Stimulated activated naive CD8-positive, alpha-beta T cell treated with anti-CD3 and anti-CD28 coated beads, Interleukin-15, amount 100 ng/mL, for 72 hours (primary cell): ENCODE measurements around the gene ANKRD63.

Experiments used
- ATAC-seq: fragments of 150-1000 bp; cut with Tn5 transposase; 2 replicates; pipeline ENCODE4 v1.10.0; 2021; ENCODE audit warnings: mild to moderate bottlenecking, moderate library complexity
- DNase-seq, 2 donors: peaks; one replicate each; pipeline ENCODE4 v3.0.0; 2021 to 2022
- H3K27ac Mint-ChIP-seq, 2 donors: one replicate each; pipeline ENCODE4 v1.8.0; 2022; ENCODE audit warnings: mild to moderate bottlenecking in 2 of 2, mixed read lengths in 2 of 2, moderate library complexity in 2 of 2
- H3K27me3 Mint-ChIP-seq: one replicate; pipeline ENCODE4 v1.8.0; 2022; ENCODE audit warnings: mixed read lengths
- H3K4me1 Mint-ChIP-seq: one replicate; pipeline ENCODE4 v1.8.0; 2022; ENCODE audit warnings: mild to moderate bottlenecking, mixed read lengths
- H3K4me3 Mint-ChIP-seq, 2 donors: one replicate each; pipeline ENCODE4 v1.8.0; 2022; ENCODE audit warnings: mild to moderate bottlenecking in 2 of 2, mixed read lengths in 2 of 2, moderate library complexity in 1 of 2
- H3K9me3 Mint-ChIP-seq, 2 donors: one replicate each; pipeline ENCODE4 v1.8.0; 2022; ENCODE audit warnings: mixed read lengths in 2 of 2

ANKRD63 gene

GRCh38 chr15:40250304-40250656 lies 32.6 kb downstream of the ANKRD63 start:
- no peak for ATAC-seq

DNA sequence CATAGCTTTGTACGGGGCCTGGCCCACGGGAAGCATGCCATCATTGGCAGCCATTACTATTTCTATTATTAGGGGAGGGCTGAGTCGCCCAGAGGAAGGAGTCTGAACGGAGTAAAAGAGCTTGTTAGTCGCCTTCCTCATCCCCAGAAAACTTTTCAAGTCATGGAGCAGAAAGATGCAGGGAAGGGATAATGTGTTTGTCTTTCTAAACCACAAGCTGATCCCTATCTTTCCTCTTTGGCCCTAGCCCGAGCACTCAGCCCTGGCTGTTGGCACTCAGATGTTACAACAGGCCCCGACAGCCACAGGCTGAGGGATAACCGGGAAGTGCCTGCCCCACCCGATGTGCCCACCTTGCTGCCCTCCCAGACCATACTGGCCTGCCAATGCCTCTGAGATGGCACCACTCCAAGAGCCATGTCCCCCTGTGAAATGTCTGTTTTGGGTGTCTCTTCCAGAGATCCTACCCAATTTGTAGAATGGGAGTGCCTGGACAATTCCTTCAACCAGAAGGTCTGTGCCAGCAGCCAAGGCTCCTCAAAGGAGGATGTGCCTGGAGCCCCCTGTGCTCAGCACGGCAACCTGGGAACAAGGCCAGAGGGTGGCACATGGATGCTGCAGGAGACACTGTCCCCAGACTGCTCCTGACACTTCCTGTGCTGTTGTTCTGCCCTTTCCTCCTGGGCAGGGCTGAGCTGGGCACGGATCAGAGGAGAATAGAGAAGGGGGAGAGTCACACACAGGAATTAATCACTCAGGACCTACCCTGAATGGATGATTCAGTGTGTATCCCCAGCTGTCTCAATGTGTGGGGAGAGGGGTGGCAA lies 33.2 kb downstream of the ANKRD63 start:
- no peaks in the 10 kb centered on the region for H3K9me3 Mint-ChIP-seq
- ATAC-seq = no peak
- no peak overlapping the region for H3K27ac Mint-ChIP-seq
- H3K4me3 Mint-ChIP-seq = no peak overlapping the region
- no peak for DNase-seq
- H3K27me3 Mint-ChIP-seq = peaks cover 39% of the 10 kb centered on the region
- peaks cover 17% of the 10 kb centered on the region for H3K4me1 Mint-ChIP-seq

More at GRCh38 chr15:40250304-40250656, 32.6 kb downstream of the ANKRD63 start:
- Mint-ChIP-seq H3K4me1 (peaks cover 17% of the 10 kb centered on the region), H3K27ac (no peak overlapping the region), H3K27me3 (peaks cover 45% of the 10 kb centered on the region), H3K9me3 (no peaks in the 10 kb centered on the region), H3K4me3 (no peak overlapping the region)
- no peak for DNase-seq

DNA sequence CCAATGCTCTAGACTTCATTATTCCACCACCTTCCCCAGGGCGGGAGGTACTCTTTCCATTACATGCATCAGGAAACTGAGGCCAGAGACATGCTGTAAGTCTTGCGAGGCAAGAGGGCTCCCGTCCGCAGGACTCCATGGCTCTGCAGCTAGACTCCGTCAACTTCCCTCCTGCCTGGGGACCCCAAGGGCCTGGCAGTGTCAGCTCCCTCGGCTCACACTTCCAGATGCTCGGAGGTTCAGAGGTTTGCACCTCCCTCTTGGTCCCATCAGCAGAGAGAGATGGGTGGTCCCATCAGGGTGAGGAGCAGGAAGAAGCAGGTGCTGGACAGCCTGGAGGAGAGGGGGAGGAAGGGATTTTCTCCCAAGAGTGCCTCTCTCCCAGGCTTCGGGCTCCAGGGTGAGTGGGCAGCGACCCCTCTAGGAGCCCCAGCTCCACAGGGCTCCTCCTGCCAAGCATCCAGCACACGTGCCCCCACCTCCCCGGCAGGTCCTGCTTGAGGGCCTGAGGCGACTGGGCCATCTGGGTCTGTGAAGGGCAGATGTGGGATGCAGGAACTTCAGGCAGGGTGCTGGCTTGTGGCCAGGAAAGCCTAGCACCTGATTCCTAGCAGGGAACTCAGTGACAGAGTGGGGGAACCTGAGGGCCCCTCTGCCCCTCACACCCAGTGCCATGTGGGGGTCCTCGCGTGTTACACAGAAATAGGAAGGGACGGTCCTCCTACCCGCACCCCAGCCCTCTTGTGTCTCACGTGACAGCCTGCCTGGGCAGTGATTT lies 34.7 kb downstream of the ANKRD63 start:
- DNase-seq (no peak), ATAC-seq (no peak)
- no peaks in the 10 kb centered on the region for H3K9me3 Mint-ChIP-seq
- peaks cover 24% of the 10 kb centered on the region for H3K27me3 Mint-ChIP-seq
- no peak overlapping the region for H3K4me3 Mint-ChIP-seq
- H3K4me1 Mint-ChIP-seq = peaks cover 10% of the 10 kb centered on the region
- H3K27ac Mint-ChIP-seq = no peak overlapping the region

DNA sequence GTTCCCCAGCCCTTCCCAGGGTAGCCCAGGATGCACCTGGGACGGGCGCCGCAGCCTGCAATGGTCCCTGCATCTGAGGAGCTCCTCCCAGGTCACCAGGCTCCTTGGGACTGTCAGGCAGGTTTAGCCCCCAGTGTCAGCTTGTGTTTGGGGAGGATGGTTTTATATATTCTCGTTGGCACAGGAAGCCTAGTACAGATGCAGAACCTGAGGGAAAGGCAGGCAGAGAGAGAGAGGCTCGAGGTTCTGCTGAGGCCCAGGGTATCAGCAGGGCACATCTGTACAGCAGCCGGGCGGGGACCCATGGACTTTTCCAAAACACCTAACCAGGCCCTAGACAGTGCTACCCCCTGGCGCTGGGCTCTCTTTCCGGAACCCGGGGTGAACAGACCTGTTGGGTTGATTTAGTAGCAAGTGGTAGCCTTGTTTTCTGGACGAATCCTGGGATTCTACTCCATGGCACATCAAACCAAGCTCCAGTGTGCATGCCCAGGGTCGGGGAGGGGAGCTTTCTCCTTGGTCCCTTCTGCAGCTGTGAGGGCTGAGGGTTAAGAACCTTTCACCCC lies 35.4 kb downstream of the ANKRD63 start:
- Mint-ChIP-seq H3K4me1 (peaks cover 5% of the 10 kb centered on the region), H3K27ac (no peak overlapping the region), H3K4me3 (no peak overlapping the region), H3K27me3 (peaks cover 21% of the 10 kb centered on the region), H3K9me3 (no peaks in the 10 kb centered on the region)
- no peak for DNase-seq
- no peak for ATAC-seq

GRCh38 chr15:40246496-40247280 lies 36.2 kb downstream of the ANKRD63 start:
- no peak for DNase-seq
- ATAC-seq = no peak
- Mint-ChIP-seq H3K27me3 (peaks cover 22% of the 10 kb centered on the region), H3K4me1 (peaks cover 5% of the 10 kb centered on the region), H3K9me3 (no peaks in the 10 kb centered on the region), H3K27ac (no peak overlapping the region), H3K4me3 (no peak overlapping the region)

DNA sequence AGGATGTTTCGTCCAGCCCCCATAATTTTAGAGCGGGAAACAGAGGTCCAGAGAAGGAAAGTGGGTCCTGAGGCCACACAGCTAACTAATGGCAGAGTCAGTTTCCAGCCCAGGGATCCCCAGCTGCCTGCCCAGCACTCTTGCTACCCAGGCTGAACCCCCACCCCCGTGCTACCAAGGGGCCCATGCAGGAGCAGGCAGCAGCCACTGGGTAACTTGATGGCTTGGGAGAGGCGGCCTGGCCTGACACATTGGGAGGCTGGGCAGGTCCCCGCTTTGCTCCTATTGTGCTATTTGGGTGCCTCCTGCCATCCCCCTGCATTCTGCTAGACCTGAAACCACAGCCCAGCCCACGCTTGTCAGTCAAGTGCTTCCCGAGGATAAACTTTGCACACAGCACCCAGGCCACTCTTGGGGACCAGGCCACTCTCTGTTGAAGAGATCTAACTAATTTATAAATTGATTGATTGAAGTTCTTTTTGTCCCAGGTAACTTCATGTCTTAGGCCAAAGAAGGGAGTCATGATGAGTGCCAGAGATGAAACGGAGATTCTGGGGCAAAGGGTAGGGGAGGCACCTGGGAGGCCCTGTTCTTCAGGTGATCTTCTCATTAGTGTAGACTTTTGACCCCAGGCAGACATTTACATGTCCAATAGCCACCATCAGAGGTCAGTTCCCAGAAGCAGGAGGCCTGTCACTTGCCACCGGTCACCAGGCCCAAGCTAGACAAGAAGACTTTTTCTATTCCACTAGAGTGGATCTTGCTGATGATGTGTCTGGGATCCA lies 37.0 kb downstream of the ANKRD63 start:
- Mint-ChIP-seq H3K27ac (no peak overlapping the region), H3K9me3 (no peaks in the 10 kb centered on the region), H3K4me3 (no peak overlapping the region), H3K27me3 (peaks cover 22% of the 10 kb centered on the region), H3K4me1 (peaks cover 5% of the 10 kb centered on the region)
- no peak for ATAC-seq
- DNase-seq = no peak

- Mint-ChIP-seq H3K27me3 (peaks cover 25% of the 10 kb centered on the region), H3K9me3 (no peaks in the 10 kb centered on the region), H3K4me1 (peaks cover 5% of the 10 kb centered on the region), H3K27ac (no peak overlapping the region), H3K4me3 (no peak overlapping the region)
- DNase-seq = no peak
- no peak for ATAC-seq
Observed at GRCh38 chr15:40244961-40245523, 37.8 kb downstream of the ANKRD63 start.

DNA sequence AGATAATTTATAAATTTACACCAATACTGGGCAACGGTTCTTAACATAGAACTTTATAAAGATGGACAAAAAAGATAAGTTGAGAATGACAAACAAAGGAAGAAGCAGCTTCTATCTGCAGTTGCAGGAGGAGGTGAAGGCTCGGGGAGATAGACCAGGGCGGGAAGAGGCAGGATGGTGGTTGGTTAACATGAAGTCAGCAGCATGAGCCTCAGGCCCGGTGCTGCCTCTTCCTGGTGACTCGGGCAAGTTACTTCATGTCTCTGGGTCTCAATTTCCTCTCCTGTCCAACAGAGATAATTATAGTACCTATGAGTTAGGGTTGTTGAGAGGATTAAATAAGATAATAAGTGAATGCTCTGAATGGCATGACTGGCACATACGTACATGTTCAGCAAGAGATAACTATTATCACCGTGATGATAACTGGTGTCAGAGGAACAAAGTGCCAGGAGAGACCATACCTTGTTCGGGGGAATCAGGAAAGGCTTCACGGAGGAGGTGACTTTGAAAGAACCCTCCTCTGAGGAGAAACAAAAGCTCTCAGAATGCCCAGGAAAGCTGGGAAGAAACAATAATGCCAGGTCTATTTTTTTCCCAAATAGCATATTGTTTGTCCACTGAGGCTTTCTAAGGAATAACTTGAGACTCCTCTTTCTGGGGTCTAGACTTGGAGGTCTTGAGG lies 39.6 kb downstream of the ANKRD63 start:
- Mint-ChIP-seq H3K4me1 (peaks cover 15% of the 10 kb centered on the region), H3K4me3 (no peak overlapping the region), H3K27ac (no peak overlapping the region), H3K9me3 (no peaks in the 10 kb centered on the region), H3K27me3 (peaks cover 43% of the 10 kb centered on the region)
- ATAC-seq (no peak), DNase-seq (no peak)

GRCh38 chr15:40242601-40243000 lies 40.3 kb downstream of the ANKRD63 start:
- ATAC-seq = no peak
- H3K27ac Mint-ChIP-seq = no peak overlapping the region

DNA sequence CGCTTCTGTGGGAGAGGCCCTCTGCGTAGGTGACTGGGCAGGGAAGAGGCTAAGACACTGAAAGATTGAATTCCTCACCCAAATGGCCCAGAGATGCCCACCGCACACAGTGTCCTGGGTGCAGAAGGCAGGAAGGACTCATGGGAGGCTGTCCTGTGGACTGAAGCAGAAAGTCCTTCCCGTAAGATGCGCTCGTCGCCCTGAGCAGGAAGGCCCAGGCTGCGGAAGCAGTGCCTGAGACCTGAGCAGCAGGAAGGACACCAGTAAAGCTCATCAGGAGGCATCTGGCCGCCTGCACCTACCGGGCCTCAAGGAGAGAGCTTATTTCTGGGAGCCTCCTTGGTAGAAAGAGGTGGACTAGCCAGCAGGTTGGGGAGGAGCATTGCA lies 40.7 kb downstream of the ANKRD63 start:
- peaks cover 19% of the 10 kb centered on the region for H3K4me1 Mint-ChIP-seq
- H3K4me3 Mint-ChIP-seq = no peak overlapping the region
- H3K27ac Mint-ChIP-seq = no peak overlapping the region
- no peaks in the 10 kb centered on the region for H3K9me3 Mint-ChIP-seq
- DNase-seq (no peak), ATAC-seq (no peak)
- peaks cover 54% of the 10 kb centered on the region for H3K27me3 Mint-ChIP-seq

More at GRCh38 chr15:40242601-40243000, 40.3 kb downstream of the ANKRD63 start:
- DNase-seq = no peak
- Mint-ChIP-seq H3K9me3 (no peaks in the 10 kb centered on the region), H3K4me3 (no peak overlapping the region), H3K4me1 (peaks cover 19% of the 10 kb centered on the region), H3K27me3 (peaks cover 50% of the 10 kb centered on the region)

DNA sequence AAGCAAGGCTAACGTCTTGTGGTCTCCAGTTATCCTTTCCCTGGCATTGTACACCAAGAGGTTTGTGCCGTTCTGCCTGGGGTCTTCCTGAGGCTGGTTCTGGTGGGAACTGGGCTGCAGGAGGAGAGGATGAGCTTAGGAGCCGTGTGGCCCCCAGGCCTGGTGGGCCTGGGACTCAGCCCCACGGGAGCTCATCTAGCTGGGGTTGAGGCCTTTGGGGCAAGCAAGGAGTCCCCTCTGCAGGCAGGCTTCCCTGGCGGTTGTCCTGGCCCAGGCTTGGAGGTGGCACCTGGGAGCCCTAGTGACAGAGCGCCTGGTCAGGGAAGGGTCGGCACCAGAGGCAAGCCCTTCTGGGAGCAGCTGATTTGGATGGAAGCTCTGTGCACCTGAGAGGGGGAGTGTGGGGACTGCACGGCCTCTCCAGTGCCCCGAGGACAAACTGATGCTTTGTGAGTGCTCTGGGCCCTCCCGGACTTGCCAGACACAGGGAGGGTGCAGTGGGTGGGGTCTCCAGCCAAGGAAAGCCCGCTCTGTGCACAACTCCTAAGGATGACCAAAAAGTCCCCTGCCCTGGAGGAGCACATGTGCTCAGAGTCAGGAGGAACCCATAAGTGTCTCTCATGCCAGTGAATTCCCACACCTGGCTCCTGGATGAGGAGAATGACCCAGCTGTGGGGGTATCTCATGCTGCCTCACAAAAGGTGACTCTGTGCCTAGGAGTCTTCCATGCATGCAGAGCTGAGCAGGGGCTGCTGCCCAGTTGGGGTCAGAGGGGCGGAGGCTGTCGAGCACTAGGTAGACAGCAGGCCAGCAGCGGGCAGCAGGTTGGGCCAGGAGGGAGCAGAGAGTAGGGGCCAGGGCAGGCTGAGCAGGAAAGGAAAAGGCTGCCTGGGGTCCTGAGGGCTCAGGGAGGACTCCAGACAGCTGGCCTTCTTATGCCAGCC lies 41.3 kb downstream of the ANKRD63 start:
- ATAC-seq (no peak), DNase-seq (no peak)
- H3K27ac Mint-ChIP-seq = no peak overlapping the region
- no peaks in the 10 kb centered on the region for H3K9me3 Mint-ChIP-seq
- no peak overlapping the region for H3K4me3 Mint-ChIP-seq
- peaks cover 56% of the 10 kb centered on the region for H3K27me3 Mint-ChIP-seq
- peaks cover 19% of the 10 kb centered on the region for H3K4me1 Mint-ChIP-seq

DNA sequence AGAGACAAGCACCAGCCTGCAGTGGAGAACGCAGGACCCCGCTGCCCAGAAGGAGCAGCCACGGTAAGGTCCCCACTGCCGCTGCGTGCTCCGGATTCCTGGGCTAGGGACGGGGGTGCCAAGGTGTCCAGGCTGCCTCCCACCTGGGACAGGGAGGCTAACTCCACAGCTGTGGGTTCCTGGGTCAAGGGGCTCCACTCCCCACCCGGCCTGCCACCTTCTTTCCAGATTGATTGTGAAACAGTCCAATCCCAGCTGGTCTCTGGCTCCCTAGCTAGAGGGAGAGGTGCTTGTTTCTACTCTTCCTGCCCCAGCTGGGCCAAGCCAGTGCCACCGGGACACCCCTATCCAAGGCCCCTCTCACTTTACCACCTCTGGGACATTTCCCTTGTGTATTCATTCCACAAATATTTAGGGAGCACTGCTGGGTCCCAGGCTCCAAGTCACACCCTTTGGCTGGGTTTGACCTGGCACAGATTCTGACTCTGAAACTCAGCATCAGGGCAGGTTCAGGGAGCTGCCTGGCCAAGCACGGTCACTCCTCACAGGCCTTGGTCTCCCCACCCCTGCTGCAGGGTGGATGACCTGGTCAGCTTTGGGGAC lies 42.1 kb downstream of the ANKRD63 start:
- Mint-ChIP-seq H3K4me1 (peaks cover 17% of the 10 kb centered on the region), H3K27me3 (peaks cover 56% of the 10 kb centered on the region), H3K27ac (no peak overlapping the region), H3K9me3 (no peaks in the 10 kb centered on the region), H3K4me3 (no peak overlapping the region)
- no peak for ATAC-seq
- DNase-seq = no peak
